Measurements from ENCODE around the gene FCGR2B.
"Not testable (repeated sequence)": the region's sequence is repeated elsewhere in the genome, so short reads cannot be mapped to it uniquely, and the experiment has no call there.

Gene FCGR2B

GRCh38 chr1:161698302-161698701 lies 35.4 kb downstream of the FCGR2B start:
- not testable (repeated sequence) for DNase-seq (ENCODE audit: insufficient read length, low spot score); FAIRE-seq

DNA sequence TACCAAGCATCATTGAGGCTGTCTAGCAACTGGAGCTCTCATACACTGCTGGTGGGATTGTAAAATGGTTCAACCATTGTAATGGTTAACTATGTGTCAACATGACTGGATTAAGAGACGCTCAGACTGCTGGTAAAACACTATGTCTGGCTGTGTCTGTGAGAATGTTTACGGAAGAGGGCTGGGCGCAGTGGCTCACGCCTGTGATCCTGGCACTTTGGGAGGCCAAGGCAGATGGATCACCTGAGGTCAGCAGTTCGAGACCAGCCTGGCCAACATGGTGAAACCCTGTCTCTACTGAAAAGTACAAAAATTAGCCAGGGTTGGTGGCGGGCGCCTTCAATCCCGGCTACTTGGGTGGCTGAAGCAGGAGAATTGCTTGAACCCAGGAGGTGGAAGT lies 39.3 kb downstream of the FCGR2B start:
- no peak for DNase-seq (ENCODE audit: insufficient read length, low spot score)
- no peak for FAIRE-seq

- FAIRE-seq = peak; percentile 93
Measured at GRCh38 chr1:161705537-161705936, 42.6 kb downstream of the FCGR2B start.

DNA sequence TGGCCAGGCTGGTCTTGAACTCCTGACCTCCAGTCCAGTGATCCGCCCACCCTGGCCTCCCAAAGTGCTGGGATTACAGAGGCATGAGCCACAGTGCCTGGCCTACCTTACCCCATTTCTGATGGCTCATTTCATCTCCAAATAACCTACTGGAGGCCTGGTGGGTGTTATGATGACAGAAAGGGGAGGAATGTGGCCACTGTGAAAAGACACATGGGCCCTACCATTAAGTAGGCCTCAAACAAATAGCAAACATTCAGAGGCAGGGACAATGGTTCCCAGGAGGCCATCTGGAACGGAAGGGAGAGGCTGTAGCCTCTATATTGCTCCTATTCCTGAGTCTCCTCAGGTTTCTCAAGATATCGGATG lies 43.2 kb downstream of the FCGR2B start:
- DNase-seq (ENCODE audit: insufficient read length, low spot score) = no peak
- no peak for FAIRE-seq

More at GRCh38 chr1:161705537-161705936, 42.6 kb downstream of the FCGR2B start:
- DNase-seq (ENCODE audit: insufficient read length, low spot score) = no peak

DNA sequence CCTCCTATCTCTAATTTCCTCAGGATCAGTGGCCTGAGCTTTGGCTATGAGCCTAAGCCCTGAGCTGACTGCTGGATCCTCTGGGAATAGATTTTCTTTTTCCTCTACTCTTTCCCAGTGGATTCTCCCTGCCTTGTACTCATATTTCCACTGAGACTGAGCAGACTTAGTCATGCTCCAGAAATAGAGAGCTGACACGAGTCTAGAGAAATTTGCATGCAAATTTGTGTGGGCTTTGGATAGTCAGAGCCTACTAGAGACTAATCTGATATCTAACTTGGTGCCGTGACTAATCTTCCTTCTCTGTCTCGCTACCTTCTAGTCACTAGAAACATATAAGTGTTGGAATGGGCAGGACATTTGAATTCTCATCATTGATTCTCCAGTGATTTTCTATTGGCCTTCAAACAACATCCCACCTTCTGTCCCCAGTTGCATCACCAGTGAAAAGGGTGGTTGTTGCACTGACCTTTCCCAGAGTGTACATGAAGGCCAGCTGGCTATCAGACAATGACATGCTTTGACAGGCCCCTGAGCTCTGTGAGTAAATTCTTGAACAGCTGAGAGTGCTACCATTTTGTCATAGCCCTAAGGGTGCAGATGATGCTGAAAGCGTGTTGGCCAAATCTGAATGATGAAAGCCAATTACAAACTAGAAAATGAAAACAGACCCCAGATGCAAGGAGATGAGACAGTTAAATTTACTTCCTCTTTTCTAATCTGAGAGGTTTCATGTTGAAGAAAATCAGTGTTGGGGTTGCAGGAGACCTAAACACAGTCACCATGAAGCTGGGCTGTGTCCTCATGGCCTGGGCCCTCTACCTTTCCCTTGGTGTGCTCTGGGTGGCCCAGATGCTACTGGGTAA lies 43.8 kb downstream of the FCGR2B start, which contains the start of gene FCRLA:
TSS of gene FCRLA (plus strand) at position 748 of the 866 bp plus-strand sequence. CDS start at position 784, 36 bp downstream.
- no peak for DNase-seq (ENCODE audit: insufficient read length, low spot score)
- peak; percentile 99 for FAIRE-seq

GRCh38 chr1:161707503-161707902 lies 44.6 kb downstream of the FCGR2B start:
- no peak for DNase-seq (ENCODE audit: insufficient read length, low spot score)
- no peak for FAIRE-seq

DNA sequence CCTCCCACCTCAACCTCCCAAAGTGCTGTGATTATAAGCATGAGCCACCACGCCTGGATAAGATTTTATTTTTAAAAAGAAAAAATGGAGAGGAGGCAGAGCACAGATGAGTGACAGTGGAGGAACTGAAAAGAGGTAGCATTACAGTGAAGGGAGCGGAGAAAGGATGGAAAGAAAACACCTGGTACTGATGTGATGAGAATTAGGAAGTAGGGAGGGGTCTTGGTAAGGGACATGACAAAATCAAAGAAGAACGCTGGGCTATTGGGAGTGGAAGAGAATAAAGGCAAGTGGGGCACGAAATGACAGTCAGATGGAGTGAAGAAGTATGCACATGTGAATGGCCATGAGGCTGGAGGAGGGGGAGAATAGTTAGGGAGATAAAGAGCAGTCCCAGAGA lies 46.4 kb downstream of the FCGR2B start:
- FAIRE-seq = peak; percentile 80
- DNase-seq (ENCODE audit: insufficient read length, low spot score) = no peak

GRCh38 chr1:161710560-161710959 lies 47.6 kb downstream of the FCGR2B start:
- FAIRE-seq (no peak), DNase-seq (ENCODE audit: insufficient read length, low spot score) (no peak)

GRCh38 chr1:161718559-161719324 lies 55.8 kb downstream of the FCGR2B start:
- DNase-seq (ENCODE audit: insufficient read length, low spot score) (no peak), FAIRE-seq (peak; percentile 89)

DNA sequence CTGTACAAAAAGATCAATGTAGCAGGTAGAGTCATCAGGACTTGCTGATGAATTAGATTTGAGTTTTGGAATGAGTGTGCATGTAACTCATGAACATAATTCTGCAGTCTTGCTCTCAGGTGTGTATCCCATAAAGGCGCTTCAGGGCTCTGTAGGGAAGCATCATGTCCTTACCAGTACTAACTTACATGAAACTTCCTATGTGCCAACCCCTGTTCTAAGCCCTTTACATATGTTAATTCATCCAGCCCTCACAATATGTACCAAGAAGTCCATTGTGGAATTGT lies 56.3 kb downstream of the FCGR2B start:
- no peak for DNase-seq (ENCODE audit: insufficient read length, low spot score)
- FAIRE-seq = peak; percentile 60

DNA sequence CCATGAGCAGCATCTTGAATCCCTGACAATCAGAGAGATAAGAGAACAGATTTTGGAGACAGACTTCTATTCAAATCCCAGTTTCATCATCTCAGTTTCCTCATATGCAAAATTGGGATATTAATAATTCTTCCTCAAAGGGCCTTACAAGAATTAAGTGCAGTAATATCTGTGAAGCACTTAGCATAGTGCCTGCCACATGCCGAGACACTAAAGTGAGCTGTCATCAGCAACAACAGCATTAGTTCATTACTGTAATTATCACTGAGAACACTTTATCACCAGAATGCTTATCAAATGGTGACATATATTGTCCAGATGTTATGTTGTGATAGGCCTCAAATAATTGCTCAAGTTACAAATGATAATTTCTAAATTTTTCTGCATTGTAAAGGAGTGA lies 57.5 kb downstream of the FCGR2B start:
- no peak for DNase-seq (ENCODE audit: insufficient read length, low spot score)

DNA sequence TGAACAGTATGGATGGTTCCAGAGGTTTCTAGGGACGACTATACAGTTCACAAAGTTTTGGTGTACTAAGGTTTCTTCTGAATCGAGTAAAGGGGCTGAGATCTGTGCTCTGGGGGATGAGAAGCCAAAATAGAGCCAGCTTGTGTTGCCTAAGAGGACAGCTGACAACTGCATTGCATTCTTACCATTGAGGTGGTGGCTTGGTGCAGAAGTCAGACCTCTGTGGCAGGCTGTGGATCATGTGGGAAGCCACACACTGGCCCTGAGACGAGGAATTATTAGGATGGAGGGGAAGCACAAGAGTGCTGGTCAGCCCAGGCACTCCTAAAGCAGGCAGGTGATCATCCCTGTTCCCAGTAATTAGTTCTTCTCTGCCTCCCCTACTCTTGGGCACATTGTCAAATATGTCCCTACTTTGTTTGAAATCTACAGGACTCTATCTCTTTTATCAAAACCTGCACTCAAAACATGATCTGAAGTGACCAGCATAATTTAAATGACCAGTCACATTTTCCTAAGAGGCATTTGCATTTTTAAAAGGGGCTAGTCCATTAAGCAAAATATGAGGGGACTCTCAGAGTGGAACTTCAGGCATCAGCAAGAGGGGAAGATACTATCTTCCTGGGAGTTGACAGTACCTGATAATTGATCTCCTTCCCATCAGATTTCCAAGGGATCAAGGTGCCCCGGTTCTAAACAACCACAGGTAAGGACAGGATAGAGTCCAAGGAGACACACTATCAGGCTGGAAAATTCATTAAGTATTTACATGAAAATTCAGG lies 58.2 kb downstream of the FCGR2B start, which contains the start of gene FCRLB:
TSS of gene FCRLB (plus strand) at position 589 of the 782 bp plus-strand sequence. CDS start 1,129 bp downstream, outside the sequence.
- DNase-seq (ENCODE audit: insufficient read length, low spot score) = no peak
- FAIRE-seq = no peak

More for the DNA sequence above, 57.5 kb downstream of the FCGR2B start:
- FAIRE-seq = no peak

- FAIRE-seq (no peak), DNase-seq (ENCODE audit: insufficient read length, low spot score) (no peak)
Measured at GRCh38 chr1:161721738-161722343, 58.9 kb downstream of the FCGR2B start.

DNA sequence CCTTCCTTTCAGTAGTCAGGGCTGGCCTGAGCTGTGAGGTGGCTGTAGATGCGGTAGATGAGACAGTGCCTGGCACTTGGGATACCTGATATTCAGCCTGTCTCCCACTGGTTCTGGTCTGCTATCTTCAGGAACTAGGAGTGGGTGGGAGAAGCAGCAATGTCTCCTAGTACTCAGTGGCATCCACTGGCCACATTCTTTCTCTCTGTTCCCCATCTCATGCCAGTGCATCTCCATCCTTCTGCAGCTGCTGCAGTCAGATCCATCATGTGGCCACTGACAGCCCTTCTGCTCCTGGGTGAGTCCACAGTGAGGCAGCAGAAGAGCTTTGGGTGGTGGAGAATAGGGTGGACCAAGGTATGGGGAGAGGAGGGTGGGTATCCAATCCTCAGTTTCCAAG lies 59.5 kb downstream of the FCGR2B start:
- FAIRE-seq (no peak), DNase-seq (ENCODE audit: insufficient read length, low spot score) (no peak)

- no peak for FAIRE-seq
- DNase-seq (ENCODE audit: insufficient read length, low spot score) = no peak
Measured at GRCh38 chr1:161723459-161724141, 60.7 kb downstream of the FCGR2B start.

- peak; percentile 4 for FAIRE-seq
- DNase-seq (ENCODE audit: insufficient read length, low spot score) = not testable (repeated sequence)
Measured at GRCh38 chr1:161725258-161725907, 62.4 kb downstream of the FCGR2B start.

GRCh38 chr1:161725908-161726472 lies 63.0 kb downstream of the FCGR2B start:
- FAIRE-seq (no peak), DNase-seq (ENCODE audit: insufficient read length, low spot score) (no peak)

DNA sequence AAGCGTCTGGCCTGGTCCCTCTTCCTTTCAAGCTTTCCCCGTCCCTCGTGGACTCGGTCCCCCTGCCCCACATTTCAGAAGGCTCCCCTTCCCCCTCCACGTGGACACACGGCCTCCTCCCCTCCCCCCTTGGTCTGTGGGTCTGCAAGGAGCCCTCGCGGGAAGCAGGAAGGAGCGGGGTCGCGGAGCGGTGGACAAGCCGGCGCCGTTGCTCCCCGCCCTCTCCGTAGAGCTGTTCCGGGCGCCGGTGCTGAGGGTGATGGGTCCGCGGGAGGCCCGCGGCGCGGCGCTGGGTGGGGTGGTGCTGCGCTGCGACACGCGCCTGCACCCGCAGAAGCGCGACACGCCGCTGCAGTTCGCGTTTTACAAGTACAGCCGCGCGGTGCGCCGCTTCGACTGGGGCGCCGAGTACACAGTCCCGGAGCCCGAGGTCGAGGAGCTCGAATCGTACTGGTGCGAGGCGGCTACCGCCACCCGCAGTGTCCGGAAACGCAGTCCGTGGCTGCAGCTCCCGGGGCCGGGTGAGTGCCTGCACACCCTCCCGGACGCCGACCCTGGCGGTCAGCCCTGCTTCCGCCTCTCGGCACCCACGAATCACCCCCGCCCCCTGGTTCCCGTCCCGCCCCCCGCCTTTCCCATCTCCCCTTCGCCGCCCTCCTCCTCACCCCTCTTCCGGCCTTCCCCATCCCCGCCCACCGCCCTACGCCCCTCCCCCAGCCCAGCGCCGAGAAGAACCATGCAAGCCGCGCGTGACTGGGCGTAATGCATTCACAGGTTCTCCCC lies 63.7 kb downstream of the FCGR2B start:
- peak; percentile 65 for FAIRE-seq
- peak; percentile 57 for DNase-seq (ENCODE audit: insufficient read length, low spot score)
